Stimulated activated CD4-positive, alpha-beta T cell treated with anti-CD3 and anti-CD28 coated beads, Interleukin-12 subunit alpha, Interleukin-12 subunit beta, amount 100 ng/mL, for 4 hours (primary cell): ENCODE measurements around the gene STRA6.

Source experiments
- DNase-seq: peaks from one replicate; pipeline ENCODE4 v3.0.0-alpha.2; 2020

Gene STRA6

GRCh38 chr15:74202452-74203401, at the start of gene STRA6:
TSS of gene STRA6 (minus strand) at chr15:74202787. CDS start at chr15:74202267, 520 bp downstream.
- DNase-seq: no peak

- no peak for DNase-seq
Observed at GRCh38 chr15:74252291-74252690, 49.7 kb upstream of the STRA6 start.

GRCh38 chr15:74251131-74251811, 48.7 kb upstream of the STRA6 start:
- no peak for DNase-seq

GRCh38 chr15:74250266-74250665, 47.7 kb upstream of the STRA6 start:
- no peak for DNase-seq

- DNase-seq: no peak
Observed at GRCh38 chr15:74245342-74245931, 42.9 kb upstream of the STRA6 start.

- DNase-seq: no peak
Observed at GRCh38 chr15:74244822-74245341, 42.3 kb upstream of the STRA6 start.

- DNase-seq: no peak
Observed at GRCh38 chr15:74243431-74243830, 40.8 kb upstream of the STRA6 start.

- DNase-seq: no peak
Observed at GRCh38 chr15:74242441-74243185, 40.0 kb upstream of the STRA6 start.

- DNase-seq: no peak
Observed at GRCh38 chr15:74240897-74241614, 38.5 kb upstream of the STRA6 start.

GRCh38 chr15:74240002-74240568, 37.5 kb upstream of the STRA6 start:
- DNase-seq: no peak

- DNase-seq: no peak
Observed at GRCh38 chr15:74239051-74239705, 36.6 kb upstream of the STRA6 start.

GRCh38 chr15:74235962-74236361, 33.4 kb upstream of the STRA6 start, which contains the start of gene CCDC33:
TSS of gene CCDC33 (plus strand) at chr15:74236326. CDS start at chr15:74236720, 394 bp downstream.
- no peak for DNase-seq

GRCh38 chr15:74234598-74234875, 31.9 kb upstream of the STRA6 start:
- DNase-seq: no peak

GRCh38 chr15:74233851-74234597, 31.4 kb upstream of the STRA6 start:
- no peak for DNase-seq

GRCh38 chr15:74233373-74233772, 30.8 kb upstream of the STRA6 start:
- no peak for DNase-seq

GRCh38 chr15:74231475-74231874, 28.9 kb upstream of the STRA6 start:
- DNase-seq: no peak

- DNase-seq: no peak
Observed at GRCh38 chr15:74229686-74230085, 27.1 kb upstream of the STRA6 start.

- DNase-seq: no peak
Observed at GRCh38 chr15:74228723-74229081, 26.1 kb upstream of the STRA6 start.

GRCh38 chr15:74227968-74228722, 25.6 kb upstream of the STRA6 start:
- no peak for DNase-seq
